ENCODE results near the gene ZNF638.

GRCh38 chr2:71484354-71484753 lies 152.8 kb downstream of the ZNF638 start:
- TF ChIP-seq CTCF (IDR thresholded peaks at IDR 0.05) (no peak), POLR2A (IDR thresholded peaks at IDR 0.05) (no peak)
